GM23338 (cell line): ENCODE measurements around the gene SPIRE1.

Experiments used
- CREB1 ChIP-seq: fragments of 250-450 bp; sonication (Bioruptor Pico); IDR thresholded peaks from 2 replicates; pipeline ENCODE4 v1.5.0; 2020; ENCODE audit warnings: low read depth, mild to moderate bottlenecking, moderate library complexity
- CTCF ChIP-seq, 2 experiments: fragments of 200-600 bp in 1 of 2; sonication (generic) in 1 of 2; conservative IDR thresholded peaks; 2 replicates each; pipeline versions ENCODE4 v1.5.1 to v1.6.1; 2016 to 2017; ENCODE audit warnings: antibody characterized with exemption in 2 of 2, low read depth in 2 of 2, mild to moderate bottlenecking in 2 of 2, moderate library complexity in 1 of 2
- ETS1 ChIP-seq: IDR thresholded peaks from 2 replicates; pipeline ENCODE4 v1.6.1; 2016; ENCODE audit warnings: antibody characterized with exemption
- EZH2 ChIP-seq: fragments of 200-600 bp; sonication (generic); IDR thresholded peaks from one replicate; pipeline ENCODE4 v1.8.0; 2017; ENCODE audit warnings: antibody characterized with exemption, mild to moderate bottlenecking, low read depth; ENCODE audit not compliant: unreplicated experiment
- EZH2phosphoT487 ChIP-seq: fragments of 200-600 bp; sonication (generic); IDR thresholded peaks from one replicate; pipeline ENCODE4 v1.8.1; 2018; ENCODE audit warnings: antibody characterized with exemption; ENCODE audit not compliant: unreplicated experiment
- JUNB ChIP-seq: IDR thresholded peaks from one replicate; pipeline ENCODE4 v1.6.1; 2016; ENCODE audit warnings: antibody characterized with exemption; ENCODE audit not compliant: unreplicated experiment
- NANOG ChIP-seq: IDR thresholded peaks from 2 replicates; pipeline ENCODE4 v1.6.1; 2016; ENCODE audit warnings: antibody characterized with exemption, borderline replicate concordance
- POLR2AphosphoS5 ChIP-seq: IDR thresholded peaks from 2 replicates; pipeline ENCODE4 v1.6.1; 2016; ENCODE audit warnings: antibody characterized with exemption, low read depth
- REST ChIP-seq: IDR thresholded peaks from one replicate; pipeline ENCODE4 v1.6.1; 2018; ENCODE audit warnings: antibody characterized with exemption; ENCODE audit not compliant: unreplicated experiment
- STAT1 ChIP-seq: IDR thresholded peaks from one replicate; pipeline ENCODE4 v1.6.1; 2016; ENCODE audit warnings: antibody characterized with exemption; ENCODE audit not compliant: unreplicated experiment
- ZNF114 ChIP-seq: fragments of 250-450 bp; sonication (Bioruptor Pico); IDR thresholded peaks from 2 replicates; pipeline ENCODE4 v1.5.0; 2020; ENCODE audit warnings: mild to moderate bottlenecking, moderate library complexity
- ZNF331 ChIP-seq: fragments of 250-450 bp; sonication (Bioruptor Pico); IDR thresholded peaks from 2 replicates; pipeline ENCODE4 v1.5.0; 2020; ENCODE audit warnings: low read depth, mild to moderate bottlenecking, moderate library complexity
- ZNF462 ChIP-seq: fragments of 250-450 bp; sonication (Bioruptor Pico); IDR thresholded peaks from 2 replicates; pipeline ENCODE4 v1.5.0; 2020; ENCODE audit warnings: mild to moderate bottlenecking, moderate library complexity

GRCh38 chr18:12426924-12427323 lies 231.0 kb downstream of the SPIRE1 start:
- TF ChIP-seq STAT1 (no peak), CTCF (conservative IDR thresholded peaks at IDR 0.05; ENCODE audit: low read depth in 2 of 2) (no peak), POLR2AphosphoS5 (no peak), EZH2 (no peak), REST (no peak), ZNF331 (no peak), JUNB (no peak), ZNF462 (CRISPR knock-in tag) (no peak), ZNF114 (CRISPR knock-in tag) (no peak), EZH2phosphoT487 (no peak), NANOG (no peak), CREB1 (CRISPR knock-in tag) (no peak), ETS1 (no peak)
